ENCODE measurements around the gene HEYL. TPM values are rescaled to one million over a fixed set of nuclear protein-coding genes. Genes with fewer than 3 reads are reported as not detected.

HEYL gene
- total and polyA plus RNA-seq, 5 donors = 22.6 to 50.5 (median 32.3) TPM

DNA sequence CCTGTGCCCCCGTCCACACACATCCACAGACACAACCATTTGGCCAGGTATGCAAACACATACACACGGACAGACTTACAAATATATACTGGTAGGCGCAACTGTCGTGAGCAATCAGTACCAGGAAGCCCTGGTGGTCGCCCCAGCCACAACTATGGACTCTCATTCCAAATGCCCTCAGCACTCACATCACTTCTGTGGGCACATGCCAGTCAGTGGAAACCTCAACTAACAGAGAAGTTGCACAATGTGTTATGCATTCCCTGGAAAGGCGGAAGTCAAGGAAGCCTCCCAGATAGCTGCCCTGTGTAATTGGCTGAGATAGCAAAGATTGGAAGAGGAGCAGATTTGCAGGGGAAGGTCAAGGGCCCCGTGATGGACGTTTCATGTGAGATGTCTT is 1.4 kb upstream of the HEYL start:
- Histone ChIP-seq H3K27me3 (ENCODE audit: control insufficient read depth, insufficient read depth) (no peaks in the 10 kb centered on the region), H3K4me1 (ENCODE audit: control insufficient read depth, insufficient read depth, low read length) (peaks cover 4% of the 10 kb centered on the region), H3K9me3 (ENCODE audit: control insufficient read depth, low read length) (no peaks in the 10 kb centered on the region), H3K27ac (ENCODE audit: low read length) (no peak overlapping the region), H3K4me3 (ENCODE audit: low read length) (no peak overlapping the region)
- intact Hi-C loops (cut with DNase I) = no loop called here
- ATAC-seq (no peak), DNase-seq (peak in 1 of 3 donors; percentile 10)
- 88% methylated on average over 8 of the region's 8 CpGs for WGBS

DNA sequence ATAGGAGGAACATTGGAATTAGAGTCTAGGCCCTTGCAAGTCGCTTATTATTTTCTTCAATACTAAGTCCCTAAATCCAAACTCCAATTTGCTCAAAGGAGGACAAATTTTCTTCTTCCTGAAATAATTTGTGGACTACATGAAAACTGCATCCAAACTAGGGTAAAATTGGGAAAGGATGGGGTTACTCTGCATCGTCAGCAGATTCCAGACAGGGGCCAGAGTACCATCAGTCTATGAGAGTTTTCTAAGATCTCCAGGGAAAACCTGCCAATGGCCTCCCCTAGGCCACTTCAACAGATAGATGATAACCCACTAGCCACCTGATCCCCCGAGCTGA is 508 bp downstream of the HEYL start:
- peaks cover 4% of the 10 kb centered on the region for H3K4me1 ChIP-seq (ENCODE audit: control insufficient read depth, insufficient read depth, low read length)
- no peaks in the 10 kb centered on the region for H3K9me3 ChIP-seq (ENCODE audit: control insufficient read depth, low read length)
- no peak for ATAC-seq
- no peaks in the 10 kb centered on the region for H3K27me3 ChIP-seq (ENCODE audit: control insufficient read depth, insufficient read depth)
- H3K4me3 ChIP-seq (ENCODE audit: low read length) = peak overlapping the region; percentile 70
- intact Hi-C loops (cut with DNase I) = no loop called here
- no peak for DNase-seq
- H3K27ac ChIP-seq (ENCODE audit: low read length) = peak overlapping the region; percentile 85
- WGBS = 55% methylated on average over 3 of the region's 3 CpGs

DNA sequence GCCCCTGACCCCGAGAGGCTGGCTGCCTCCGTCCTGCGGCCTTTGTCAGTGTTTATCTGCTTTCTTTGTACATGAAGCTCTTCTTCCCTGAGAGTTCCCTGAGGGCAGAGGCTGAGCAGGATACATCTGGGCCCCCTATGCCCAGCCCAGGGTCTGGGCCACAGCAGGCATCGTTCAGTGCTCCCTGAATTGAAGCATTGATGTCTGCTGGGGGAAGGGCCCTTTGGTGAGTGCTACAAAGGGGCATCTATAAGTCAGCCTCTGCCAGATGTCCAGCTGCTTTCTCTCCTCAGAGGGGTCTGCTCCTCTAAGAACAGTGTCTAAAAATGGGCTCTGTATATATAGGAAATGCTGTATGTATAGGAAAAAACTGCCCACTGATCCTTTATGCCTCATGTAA is 2.1 kb downstream of the HEYL start:
- DNase-seq = no peak
- intact Hi-C loops (cut with DNase I) = no loop called here
- H3K9me3 ChIP-seq (ENCODE audit: control insufficient read depth, low read length) = no peaks in the 10 kb centered on the region
- H3K4me3 ChIP-seq (ENCODE audit: low read length) = peak overlapping the region; percentile 70
- 59% methylated on average over 4 of the region's 4 CpGs for WGBS
- ATAC-seq = no peak
- H3K4me1 ChIP-seq (ENCODE audit: control insufficient read depth, insufficient read depth, low read length) = peaks cover 2% of the 10 kb centered on the region
- peak overlapping the region; percentile 67 for H3K27ac ChIP-seq (ENCODE audit: low read length)
- H3K27me3 ChIP-seq (ENCODE audit: control insufficient read depth, insufficient read depth) = no peaks in the 10 kb centered on the region

DNA sequence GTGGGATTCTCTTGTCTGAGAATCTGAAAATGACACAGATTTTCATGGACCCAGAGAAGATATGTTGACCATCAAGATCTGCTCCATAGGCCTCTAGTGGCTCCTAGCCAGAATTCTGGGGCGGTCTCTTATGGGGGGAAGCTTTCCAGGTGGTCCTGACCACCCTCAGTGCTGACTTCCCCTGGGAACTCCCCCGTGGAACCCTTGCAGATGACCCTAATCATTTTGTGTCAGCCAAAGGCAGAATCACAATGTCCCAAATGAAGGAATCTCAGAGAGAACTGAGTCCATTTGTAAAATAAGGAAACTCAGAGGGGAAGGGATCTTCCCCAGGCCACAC is 3.6 kb downstream of the HEYL start:
- DNase-seq (no peak), ATAC-seq (no peak)
- Histone ChIP-seq H3K27me3 (ENCODE audit: control insufficient read depth, insufficient read depth) (no peaks in the 10 kb centered on the region), H3K4me3 (ENCODE audit: low read length) (peak overlapping the region; percentile 40), H3K27ac (ENCODE audit: low read length) (peak overlapping the region; percentile 65), H3K4me1 (ENCODE audit: control insufficient read depth, insufficient read depth, low read length) (peaks cover 2% of the 10 kb centered on the region), H3K9me3 (ENCODE audit: control insufficient read depth, low read length) (no peaks in the 10 kb centered on the region)
- intact Hi-C loops (cut with DNase I) = no loop called here
- WGBS = 26% methylated on average over 2 of the region's 2 CpGs

DNA sequence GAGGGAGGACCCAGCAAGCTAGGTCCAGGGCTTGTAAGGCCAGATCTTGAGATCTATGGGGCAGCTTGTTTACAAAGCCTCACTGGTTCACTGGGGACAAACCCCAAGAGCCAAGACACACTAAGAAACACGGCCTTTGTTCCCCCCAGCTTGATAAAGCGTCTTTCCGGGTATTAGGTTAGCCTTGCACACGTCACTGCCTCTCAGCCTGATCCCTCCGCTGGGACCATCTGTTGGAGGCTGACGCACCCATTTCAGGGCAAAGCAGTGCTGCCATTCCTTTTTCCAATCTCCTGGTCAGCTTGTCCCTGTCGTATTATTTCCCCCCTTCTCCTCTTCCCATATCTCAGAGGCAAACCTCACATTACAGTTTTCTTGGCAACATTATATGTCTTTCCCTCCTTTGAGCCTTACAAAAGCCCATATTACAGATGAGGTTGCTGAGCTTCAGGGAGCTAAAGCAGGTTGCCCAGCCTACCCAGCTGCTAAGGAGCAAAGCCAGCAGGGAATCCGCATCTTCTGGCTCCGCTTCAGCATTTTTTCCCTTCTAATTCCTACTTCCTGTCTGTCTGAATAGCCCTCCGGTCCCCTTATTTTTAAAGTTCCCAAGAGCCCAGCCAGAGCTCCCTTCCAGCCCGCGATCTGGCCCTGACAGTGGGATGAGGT is 4.1 kb downstream of the HEYL start:
- peak; percentile 60 to 61 for ATAC-seq
- 49% methylated on average over 12 of the region's 12 CpGs for WGBS
- peak; percentile 77 to 87 (median 81) for DNase-seq
- Histone ChIP-seq H3K4me1 (ENCODE audit: control insufficient read depth, insufficient read depth, low read length) (peaks cover 2% of the 10 kb centered on the region), H3K27ac (ENCODE audit: low read length) (peak overlapping the region; percentile 65), H3K27me3 (ENCODE audit: control insufficient read depth, insufficient read depth) (no peaks in the 10 kb centered on the region), H3K4me3 (ENCODE audit: low read length) (peak overlapping the region; percentile 40), H3K9me3 (ENCODE audit: control insufficient read depth, low read length) (no peaks in the 10 kb centered on the region)
- intact Hi-C loops (cut with DNase I) = no loop called here

DNA sequence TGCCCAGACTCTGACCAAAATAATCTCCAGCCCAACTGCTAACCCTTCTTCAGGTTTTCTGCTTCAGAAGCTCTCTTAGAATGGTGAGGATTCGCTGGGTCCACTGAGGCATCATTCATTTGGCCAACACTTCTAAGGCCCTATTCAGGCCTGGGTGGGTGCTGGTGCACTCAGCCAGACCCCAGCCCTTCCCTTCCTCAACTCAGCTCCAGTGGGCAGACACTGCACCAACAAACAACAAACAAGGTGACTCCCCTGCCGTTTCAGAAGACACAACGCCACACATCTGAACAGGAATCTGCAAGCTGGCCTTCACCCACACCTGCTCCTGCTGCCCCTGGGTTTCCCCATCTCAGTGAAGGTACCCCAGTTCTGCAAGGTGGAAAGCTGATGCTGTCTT is 6.0 kb downstream of the HEYL start:
- peak overlapping the region; percentile 29 for H3K4me3 ChIP-seq (ENCODE audit: low read length)
- H3K4me1 ChIP-seq (ENCODE audit: control insufficient read depth, insufficient read depth, low read length) = no peaks in the 10 kb centered on the region
- H3K9me3 ChIP-seq (ENCODE audit: control insufficient read depth, low read length) = no peaks in the 10 kb centered on the region
- DNase-seq (peak in 1 of 3 donors; percentile 20), ATAC-seq (no peak)
- intact Hi-C loops (cut with DNase I) = no loop called here
- H3K27ac ChIP-seq (ENCODE audit: low read length) = peak overlapping the region; percentile 69
- 70% methylated on average over 3 of the region's 3 CpGs for WGBS
- H3K27me3 ChIP-seq (ENCODE audit: control insufficient read depth, insufficient read depth) = no peaks in the 10 kb centered on the region

DNA sequence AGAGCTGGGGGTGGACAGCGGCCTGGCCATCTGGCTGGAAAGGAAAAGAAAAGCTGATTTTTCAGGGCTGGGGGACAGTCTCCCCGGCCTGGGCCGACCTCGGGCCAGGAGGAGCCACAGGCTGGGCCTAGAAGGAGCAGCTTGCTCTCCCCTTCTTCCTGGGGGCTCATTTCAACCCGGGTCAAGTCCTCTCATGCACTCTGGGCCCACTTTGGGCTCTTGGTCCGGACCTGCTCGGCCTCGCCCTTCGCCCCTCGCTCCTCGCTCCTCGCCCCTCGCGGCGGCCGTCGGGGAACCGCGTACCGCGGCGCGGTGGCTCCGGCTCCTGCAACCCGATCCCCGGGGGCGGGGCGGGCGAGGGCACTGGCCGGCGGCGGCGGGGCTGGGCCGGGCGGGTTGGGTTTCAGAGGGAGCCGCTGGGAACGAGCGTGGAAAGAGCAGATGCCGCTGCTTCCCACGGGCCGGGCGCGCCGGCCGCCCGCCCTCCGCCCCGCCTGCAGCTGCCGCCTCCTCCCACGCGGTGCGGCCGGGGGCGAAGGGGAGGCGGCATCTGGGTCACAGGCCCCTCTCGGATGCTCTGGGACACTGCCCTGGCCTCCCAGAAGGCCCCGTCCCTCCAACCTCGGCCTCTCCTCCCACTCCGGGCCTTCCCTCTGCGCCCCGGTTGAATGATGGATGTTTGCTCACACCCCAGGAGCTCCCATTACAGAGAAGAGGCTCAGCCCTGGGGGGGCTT is 6.6 kb downstream of the HEYL start:
- WGBS = 24% methylated on average over 61 of the region's 61 CpGs
- peak overlapping the region; percentile 29 for H3K4me3 ChIP-seq (ENCODE audit: low read length)
- peak; percentile 85 to 94 (median 92) for DNase-seq

DNA sequence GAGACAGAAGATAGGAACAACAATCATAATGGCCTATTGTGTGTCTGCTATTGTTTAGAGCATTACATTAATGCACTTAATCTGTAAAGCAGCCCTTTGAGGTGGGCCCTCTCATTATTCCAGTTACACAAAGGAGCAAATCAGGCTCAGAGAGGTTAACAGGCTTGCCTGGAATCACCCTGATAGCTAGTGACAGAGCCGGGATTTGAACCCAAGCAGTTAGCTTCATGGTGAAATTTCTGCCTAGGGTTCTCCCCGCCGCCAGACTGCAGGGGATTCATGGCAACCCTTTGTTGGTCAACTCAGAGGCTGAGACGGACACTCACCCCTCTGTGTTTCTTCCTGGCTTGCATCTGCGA is 7.1 kb downstream of the HEYL start:
- peak overlapping the region; percentile 29 for H3K4me3 ChIP-seq (ENCODE audit: low read length)
- H3K9me3 ChIP-seq (ENCODE audit: control insufficient read depth, low read length) = no peaks in the 10 kb centered on the region
- no peaks in the 10 kb centered on the region for H3K27me3 ChIP-seq (ENCODE audit: control insufficient read depth, insufficient read depth)
- DNase-seq (no peak), ATAC-seq (no peak)
- intact Hi-C loops (cut with DNase I) = no loop called here
- H3K4me1 ChIP-seq (ENCODE audit: control insufficient read depth, insufficient read depth, low read length) = no peaks in the 10 kb centered on the region
- H3K27ac ChIP-seq (ENCODE audit: low read length) = no peak overlapping the region
- WGBS = 61% methylated on average over 5 of the region's 5 CpGs

More for the DNA sequence above, 6.6 kb downstream of the HEYL start:
- Histone ChIP-seq H3K27me3 (ENCODE audit: control insufficient read depth, insufficient read depth) (no peaks in the 10 kb centered on the region), H3K9me3 (ENCODE audit: control insufficient read depth, low read length) (no peaks in the 10 kb centered on the region), H3K27ac (ENCODE audit: low read length) (peak overlapping the region; percentile 69), H3K4me1 (ENCODE audit: control insufficient read depth, insufficient read depth, low read length) (no peaks in the 10 kb centered on the region)
- ATAC-seq = peak; percentile 82 to 84
- intact Hi-C loops (cut with DNase I) = no loop called here

DNA sequence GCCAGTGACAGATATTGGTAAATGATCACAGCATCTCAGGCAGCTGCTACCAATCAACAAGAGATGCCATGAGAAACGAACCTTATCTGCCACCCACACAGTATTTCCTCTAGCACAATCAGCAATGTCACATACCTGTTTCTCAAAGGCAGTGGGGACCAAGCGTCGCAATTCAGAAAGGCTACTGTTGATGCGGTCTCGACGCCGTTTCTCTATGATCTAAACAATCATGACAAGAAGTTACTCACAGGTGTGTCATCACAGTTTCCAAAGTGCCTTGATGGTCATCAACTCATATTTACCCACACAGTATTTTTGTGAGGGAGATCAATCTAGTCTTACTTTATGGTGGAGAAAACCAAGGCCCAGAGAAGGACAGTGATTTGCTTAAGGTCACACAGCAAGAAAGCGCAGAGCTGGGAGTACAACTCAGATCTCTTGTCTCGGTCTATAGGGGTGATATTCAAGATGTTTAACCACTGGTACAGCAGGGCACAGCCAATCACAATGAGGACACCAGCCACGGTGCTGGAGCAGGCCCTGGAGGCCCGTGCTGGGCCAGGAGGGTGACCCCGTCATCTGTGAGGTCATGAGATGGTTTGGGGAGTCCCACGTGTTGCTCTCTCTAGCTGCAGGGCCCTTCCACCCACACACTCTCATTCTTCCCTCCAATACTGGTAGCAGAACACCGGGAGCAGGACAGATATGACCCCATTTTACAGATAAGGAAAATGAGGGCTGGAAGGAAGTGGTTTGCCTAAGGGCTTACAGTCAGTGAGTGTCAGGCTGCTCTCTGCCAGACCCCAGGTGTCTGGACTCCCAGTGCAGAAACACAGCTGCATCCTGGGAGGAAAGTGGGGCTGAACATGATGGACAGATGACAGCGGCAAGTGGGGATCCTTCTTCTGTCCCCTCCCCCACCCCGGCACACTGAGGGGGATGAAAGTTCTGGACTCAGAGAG is 7.8 kb downstream of the HEYL start:
- intact Hi-C loops (cut with DNase I) = no loop called here
- Histone ChIP-seq H3K27ac (ENCODE audit: low read length) (no peak overlapping the region), H3K4me1 (ENCODE audit: control insufficient read depth, insufficient read depth, low read length) (peaks cover 2% of the 10 kb centered on the region), H3K9me3 (ENCODE audit: control insufficient read depth, low read length) (no peaks in the 10 kb centered on the region), H3K4me3 (ENCODE audit: low read length) (no peak overlapping the region), H3K27me3 (ENCODE audit: control insufficient read depth, insufficient read depth) (no peaks in the 10 kb centered on the region)
- WGBS = 71% methylated on average over 16 of the region's 16 CpGs
- ATAC-seq (no peak), DNase-seq (peak in 1 of 3 donors; percentile 49)

DNA sequence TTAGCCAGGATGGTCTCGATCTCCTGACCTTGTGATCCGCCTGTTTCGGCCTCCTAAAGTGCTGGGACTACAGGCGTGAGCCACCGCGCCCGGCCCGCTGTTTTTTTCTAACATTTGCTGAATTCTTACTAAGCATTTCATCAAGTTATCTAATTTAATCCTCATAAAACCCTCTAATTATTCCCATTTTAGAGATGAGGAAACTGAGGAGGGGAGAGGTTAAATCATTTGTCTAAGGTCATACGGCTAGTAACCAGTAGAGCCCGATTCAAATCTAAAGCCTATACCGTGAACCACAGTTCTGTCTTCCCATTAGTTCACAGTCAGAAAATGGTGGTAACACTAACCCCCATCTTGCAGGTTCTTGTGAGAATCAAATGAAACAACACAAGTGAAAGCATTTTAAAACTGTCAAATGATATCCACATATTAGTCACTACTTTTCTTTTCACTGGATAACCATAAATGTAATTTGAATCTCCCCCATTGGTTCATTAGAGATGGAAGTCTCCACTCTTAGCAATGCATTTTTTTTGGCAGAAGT is 10.6 kb downstream of the HEYL start:
- Histone ChIP-seq H3K4me1 (ENCODE audit: control insufficient read depth, insufficient read depth, low read length) (peaks cover 15% of the 10 kb centered on the region), H3K27ac (ENCODE audit: low read length) (no peak overlapping the region), H3K27me3 (ENCODE audit: control insufficient read depth, insufficient read depth) (no peaks in the 10 kb centered on the region), H3K9me3 (ENCODE audit: control insufficient read depth, low read length) (no peaks in the 10 kb centered on the region), H3K4me3 (ENCODE audit: low read length) (no peak overlapping the region)
- DNase-seq = peak in 1 of 3 donors; percentile 12
- ATAC-seq = no peak
- 96% methylated on average over 11 of the region's 11 CpGs for WGBS
- intact Hi-C loops (cut with DNase I) = no loop called here

DNA sequence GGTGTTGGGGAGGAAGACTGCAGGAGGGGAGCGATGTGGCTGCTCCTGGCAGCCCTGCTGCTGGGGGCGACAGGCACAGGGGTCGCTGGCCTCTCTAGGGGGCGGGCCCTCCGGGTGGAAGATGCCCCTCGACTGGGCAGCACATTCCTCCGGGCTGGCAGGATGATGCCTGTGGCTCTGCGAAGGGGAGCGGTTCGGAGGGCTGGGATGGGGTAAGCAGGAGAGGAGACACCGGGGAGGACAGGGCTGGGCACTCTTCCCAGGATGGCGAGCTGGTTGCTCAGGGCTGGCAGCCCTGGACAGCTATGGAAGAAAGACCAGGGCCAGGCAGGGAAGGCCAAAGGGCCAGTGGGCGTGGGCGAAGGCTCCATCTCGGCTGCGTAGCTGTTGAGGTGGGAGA is 12.8 kb downstream of the HEYL start:
- no peak for ATAC-seq
- peak; percentile 37 to 73 (median 65) for DNase-seq
- peak overlapping the region; percentile 80 for H3K27ac ChIP-seq (ENCODE audit: low read length)
- peaks cover 20% of the 10 kb centered on the region for H3K4me1 ChIP-seq (ENCODE audit: control insufficient read depth, insufficient read depth, low read length)
- intact Hi-C loops (cut with DNase I) = no loop called here
- WGBS = 72% methylated on average over 16 of the region's 16 CpGs
- no peaks in the 10 kb centered on the region for H3K27me3 ChIP-seq (ENCODE audit: control insufficient read depth, insufficient read depth)
- H3K4me3 ChIP-seq (ENCODE audit: low read length) = no peak overlapping the region
- no peaks in the 10 kb centered on the region for H3K9me3 ChIP-seq (ENCODE audit: control insufficient read depth, low read length)
